ENCODE data around the gene SPSB1. TPM values are rescaled to one million over a fixed set of nuclear protein-coding genes. Genes with fewer than 3 reads are reported as not detected.
A peak's percentile ranks its signal among the peaks of the same experiment; 100 is the strongest.

Gene SPSB1
- total RNA-seq, 6 experiments from 2014 or later = 7.7 to 121 (median 37.0) TPM

- H3K27ac ChIP-seq = no peak overlapping the region
- WGBS (ENCODE audit: insufficient coverage, low coverage, low lambda C conversion rate, missing lambda C conversion rate) = 83% methylated on average over 4 of the region's 7 CpGs
Measured at GRCh38 chr1:9317072-9317471, 24.4 kb downstream of the SPSB1 start.

GRCh38 chr1:9317591-9318417 is 25.1 kb downstream of the SPSB1 start:
- no peaks in the 10 kb centered on the region for H3K9me3 ChIP-seq
- H3K4me1 ChIP-seq = no peaks in the 10 kb centered on the region
- peak in 1 of 4 donors; percentile 2 for ATAC-seq
- TF ChIP-seq POLR2A (IDR thresholded peaks at IDR 0.05) (no peak), CTCF (IDR thresholded peaks at IDR 0.05) (no peak)
- WGBS (ENCODE audit: insufficient coverage, low coverage, low lambda C conversion rate, missing lambda C conversion rate) = 54% methylated on average over 5 of the region's 28 CpGs
- intact Hi-C loops (cut with DNase I) = no loop called here
- no peak overlapping the region for H3K4me3 ChIP-seq
- no peak overlapping the region for H3K27ac ChIP-seq
- DNase-seq = peak in 1 of 3 donors; percentile 44
- H3K36me3 ChIP-seq = no peaks in the 10 kb centered on the region
- H3K27me3 ChIP-seq = no peaks in the 10 kb centered on the region

More at GRCh38 chr1:9317072-9317471, 24.4 kb downstream of the SPSB1 start:
- ATAC-seq = no peak
- Histone ChIP-seq H3K4me3 (no peak overlapping the region), H3K4me1 (no peaks in the 10 kb centered on the region), H3K27me3 (no peaks in the 10 kb centered on the region), H3K36me3 (no peaks in the 10 kb centered on the region), H3K9me3 (no peaks in the 10 kb centered on the region)
- no peak for TF ChIP-seq POLR2A (IDR thresholded peaks at IDR 0.05)
- intact Hi-C loops (cut with DNase I) = no loop called here
- DNase-seq = no peak

GRCh38 chr1:9319208-9319788 is 26.6 kb downstream of the SPSB1 start:
- intact Hi-C loops (cut with DNase I) = no loop called here
- Histone ChIP-seq H3K36me3 (no peaks in the 10 kb centered on the region), H3K9me3 (no peaks in the 10 kb centered on the region), H3K4me3 (no peak overlapping the region), H3K4me1 (no peaks in the 10 kb centered on the region), H3K27ac (no peak overlapping the region), H3K27me3 (no peaks in the 10 kb centered on the region)
- 93% methylated on average over 8 of the region's 20 CpGs for WGBS (ENCODE audit: insufficient coverage, low coverage, low lambda C conversion rate, missing lambda C conversion rate)
- peak in 1 of 4 donors; percentile 4 for ATAC-seq
- TF ChIP-seq POLR2A (IDR thresholded peaks at IDR 0.05) = no peak
- no peak for TF ChIP-seq CTCF (IDR thresholded peaks at IDR 0.05)
- DNase-seq = no peak

- intact Hi-C loops (cut with DNase I) = no loop called here
- no peak for ATAC-seq
- Histone ChIP-seq H3K27ac (no peak overlapping the region), H3K9me3 (no peaks in the 10 kb centered on the region), H3K36me3 (no peaks in the 10 kb centered on the region), H3K4me3 (no peak overlapping the region), H3K27me3 (no peaks in the 10 kb centered on the region), H3K4me1 (no peaks in the 10 kb centered on the region)
- WGBS (ENCODE audit: insufficient coverage, low coverage, low lambda C conversion rate, missing lambda C conversion rate) = 73% methylated on average over 5 of the region's 21 CpGs
- DNase-seq = no peak
- TF ChIP-seq POLR2A (IDR thresholded peaks at IDR 0.05) = no peak
- no peak for TF ChIP-seq CTCF (IDR thresholded peaks at IDR 0.05)
Measured at GRCh38 chr1:9319789-9320519, 27.3 kb downstream of the SPSB1 start.

All from right lobe of liver (tissue), 6 donors.